GM06990 (cell line): ENCODE measurements around the gene RHOC.
A peak's percentile ranks its signal among the peaks of the same experiment; 100 is the strongest.

Experiments used
- DNase-seq: peaks from one replicate; pipeline ENCODE4 v3.0.0-alpha.2; 2011; ENCODE audit not compliant: insufficient read length; ENCODE audit errors: extremely low read depth
- H3K27me3 ChIP-seq: replicated peaks from 2 replicates; pipeline ENCODE4 v1.6.0; 2011; ENCODE audit warnings: low read length; ENCODE audit not compliant: control insufficient read depth, insufficient read depth
- H3K36me3 ChIP-seq: 2 replicates; pipeline ENCODE4 v1.5.1; 2011; ENCODE audit warnings: low read length; ENCODE audit not compliant: control insufficient read depth, insufficient read depth
- H3K4me3 ChIP-seq: replicated peaks from 2 replicates; pipeline ENCODE4 v1.5.1; 2011; ENCODE audit warnings: low read depth, mild to moderate bottlenecking, control low read depth, low read length
- TF ChIP-seq, protein P1 (sequence below): IDR thresholded peaks from 2 replicates; pipeline ENCODE4 v1.5.1; 2011; ENCODE audit warnings: low read length, control low read depth, mild to moderate bottlenecking, inconsistent platforms; ENCODE audit not compliant: insufficient read depth, poor library complexity, severe bottlenecking

The RHOC gene

DNA sequence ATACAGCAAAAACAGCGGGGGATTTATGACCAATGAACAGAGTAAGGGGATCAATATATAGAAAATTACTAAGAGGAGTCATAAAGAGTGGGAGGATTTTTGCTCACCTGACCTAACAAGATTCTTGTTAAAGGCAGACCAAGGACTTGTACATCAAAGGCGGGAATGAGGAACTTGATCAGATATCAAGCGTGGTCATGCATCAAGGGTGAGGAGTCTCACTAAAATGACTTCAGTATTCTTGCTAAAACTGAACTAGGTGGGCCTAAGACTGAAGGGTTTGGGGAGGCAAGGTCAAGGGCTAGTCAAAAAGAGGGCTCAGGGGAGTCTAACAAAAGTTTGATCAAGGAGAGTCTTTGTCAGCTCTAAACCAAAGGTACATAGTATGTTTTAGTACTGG lies 30.4 kb downstream of the RHOC start:
- Histone ChIP-seq H3K36me3 (peaks cover 3% of the 10 kb centered on the region; the same call in 1 of the 2 replicates), H3K4me3 (no peak overlapping the region), H3K27me3 (no peaks in the 10 kb centered on the region)
- TF ChIP-seq, protein P1, sequence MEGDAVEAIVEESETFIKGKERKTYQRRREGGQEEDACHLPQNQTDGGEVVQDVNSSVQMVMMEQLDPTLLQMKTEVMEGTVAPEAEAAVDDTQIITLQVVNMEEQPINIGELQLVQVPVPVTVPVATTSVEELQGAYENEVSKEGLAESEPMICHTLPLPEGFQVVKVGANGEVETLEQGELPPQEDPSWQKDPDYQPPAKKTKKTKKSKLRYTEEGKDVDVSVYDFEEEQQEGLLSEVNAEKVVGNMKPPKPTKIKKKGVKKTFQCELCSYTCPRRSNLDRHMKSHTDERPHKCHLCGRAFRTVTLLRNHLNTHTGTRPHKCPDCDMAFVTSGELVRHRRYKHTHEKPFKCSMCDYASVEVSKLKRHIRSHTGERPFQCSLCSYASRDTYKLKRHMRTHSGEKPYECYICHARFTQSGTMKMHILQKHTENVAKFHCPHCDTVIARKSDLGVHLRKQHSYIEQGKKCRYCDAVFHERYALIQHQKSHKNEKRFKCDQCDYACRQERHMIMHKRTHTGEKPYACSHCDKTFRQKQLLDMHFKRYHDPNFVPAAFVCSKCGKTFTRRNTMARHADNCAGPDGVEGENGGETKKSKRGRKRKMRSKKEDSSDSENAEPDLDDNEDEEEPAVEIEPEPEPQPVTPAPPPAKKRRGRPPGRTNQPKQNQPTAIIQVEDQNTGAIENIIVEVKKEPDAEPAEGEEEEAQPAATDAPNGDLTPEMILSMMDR: no peak
- DNase-seq: no peak

- Histone ChIP-seq H3K4me3 (peak overlapping the region; percentile 86), H3K27me3 (no peaks in the 10 kb centered on the region), H3K36me3 (peaks cover 3% of the 10 kb centered on the region; the same call in 1 of the 2 replicates)
- DNase-seq: no peak
- TF ChIP-seq, protein P1: no peak
Observed at GRCh38 chr1:112675728-112676381, 31.1 kb downstream of the RHOC start.

- no peak for DNase-seq
- Histone ChIP-seq H3K27me3 (no peaks in the 10 kb centered on the region), H3K36me3 (peaks cover 5% of the 10 kb centered on the region), H3K4me3 (peak overlapping the region; percentile 86)
- TF ChIP-seq, protein P1: no peak
Observed at GRCh38 chr1:112674986-112675727, 31.8 kb downstream of the RHOC start.

DNA sequence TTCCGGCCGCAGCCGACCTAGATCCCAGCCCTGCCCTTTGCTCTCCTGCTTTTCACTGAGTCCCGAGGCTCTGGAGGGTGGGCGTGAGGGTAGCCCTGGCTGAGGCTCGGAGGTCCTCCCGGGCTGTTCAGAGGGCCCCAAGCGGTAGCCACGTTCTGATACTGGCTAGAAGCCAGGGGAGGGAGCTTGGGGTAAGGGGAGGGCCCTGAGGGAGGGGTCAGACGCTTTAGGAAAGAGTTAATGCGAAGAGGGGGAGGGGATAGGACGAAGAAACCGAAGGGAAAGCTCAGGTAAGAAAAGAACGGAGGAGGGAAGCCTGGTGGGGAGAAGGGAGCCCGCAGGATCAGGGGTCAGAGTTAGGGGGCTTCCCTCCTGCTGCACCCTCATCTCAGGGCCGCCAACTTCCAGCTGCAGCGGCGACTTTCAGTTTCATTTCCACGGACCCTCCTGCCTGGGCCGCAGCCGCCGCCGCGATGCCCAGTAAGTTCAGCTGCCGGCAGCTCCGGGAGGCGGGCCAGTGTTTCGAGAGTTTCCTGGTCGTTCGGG lies 32.4 kb downstream of the RHOC start, which contains the start of gene MOV10:
TSS of gene MOV10 (plus strand) at position 220 of the 546 bp plus-strand sequence. CDS start at position 474, 254 bp downstream.
- no peaks in the 10 kb centered on the region for H3K27me3 ChIP-seq
- TF ChIP-seq, protein P1: no peak
- peaks cover 8% of the 10 kb centered on the region for H3K36me3 ChIP-seq
- peak; percentile 81 for DNase-seq
- H3K4me3 ChIP-seq: peak within 1 kb of the TSS; percentile 86

GRCh38 chr1:112673592-112674439 lies 33.1 kb downstream of the RHOC start:
- H3K27me3 ChIP-seq: no peaks in the 10 kb centered on the region
- TF ChIP-seq, protein P1: peak; percentile 37
- DNase-seq: no peak

More at GRCh38 chr1:112673592-112674439, 33.1 kb downstream of the RHOC start:
- Histone ChIP-seq H3K36me3 (peaks cover 8% of the 10 kb centered on the region), H3K4me3 (peak overlapping the region; percentile 86)
